ENCODE data around the gene MOB3C. TPM values are rescaled to one million over a fixed set of nuclear protein-coding genes. Genes with fewer than 3 reads are reported as not detected.

Gene MOB3C
- total RNA-seq, result 9.0 and 11.3 TPM in 2 replicates

DNA sequence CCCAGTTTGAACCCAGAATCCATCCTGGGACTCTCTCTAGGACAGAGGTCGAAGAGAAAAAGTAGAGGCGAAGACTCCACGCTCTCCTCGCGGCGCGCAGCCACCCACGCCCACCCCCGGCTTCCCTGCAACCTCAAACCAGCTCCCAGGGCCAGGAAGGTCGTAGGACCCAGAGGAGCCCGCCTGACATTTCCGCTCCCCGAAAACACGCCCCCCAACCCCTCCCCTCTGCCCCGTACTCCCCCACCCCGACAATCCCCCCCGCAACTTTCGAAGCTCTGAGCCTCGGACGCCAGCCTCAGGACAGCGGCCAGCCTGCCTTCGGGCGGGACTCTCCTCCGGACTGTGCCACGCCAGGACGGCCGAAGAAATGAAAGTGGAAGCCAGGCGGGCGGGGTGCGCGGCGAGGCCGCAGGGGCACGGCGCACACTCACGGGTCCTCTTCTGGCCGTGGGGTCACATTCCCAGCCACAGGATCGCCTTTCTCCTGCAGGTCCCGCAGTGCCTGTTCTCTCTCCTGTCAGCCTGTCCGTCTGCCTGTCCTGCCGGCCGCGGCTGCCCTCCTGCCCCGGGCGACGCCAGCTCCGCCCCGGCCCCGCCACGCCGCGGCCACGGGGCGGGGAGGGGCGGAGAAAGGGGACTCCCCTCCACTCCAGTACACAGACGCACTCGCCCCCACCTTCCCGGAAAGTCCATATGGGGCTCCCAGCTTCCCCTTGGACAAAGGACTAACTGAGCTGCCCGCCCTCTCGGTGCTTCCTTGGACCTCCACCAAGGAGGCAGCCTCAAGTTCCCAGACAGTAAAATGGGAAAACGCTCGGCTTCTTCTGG is at the start of gene MOB3C:
Gene MOB3C (minus strand): TSS at position 535 of the 831 bp plus-strand sequence. CDS start 3,490 bp downstream, outside the sequence.

DNA sequence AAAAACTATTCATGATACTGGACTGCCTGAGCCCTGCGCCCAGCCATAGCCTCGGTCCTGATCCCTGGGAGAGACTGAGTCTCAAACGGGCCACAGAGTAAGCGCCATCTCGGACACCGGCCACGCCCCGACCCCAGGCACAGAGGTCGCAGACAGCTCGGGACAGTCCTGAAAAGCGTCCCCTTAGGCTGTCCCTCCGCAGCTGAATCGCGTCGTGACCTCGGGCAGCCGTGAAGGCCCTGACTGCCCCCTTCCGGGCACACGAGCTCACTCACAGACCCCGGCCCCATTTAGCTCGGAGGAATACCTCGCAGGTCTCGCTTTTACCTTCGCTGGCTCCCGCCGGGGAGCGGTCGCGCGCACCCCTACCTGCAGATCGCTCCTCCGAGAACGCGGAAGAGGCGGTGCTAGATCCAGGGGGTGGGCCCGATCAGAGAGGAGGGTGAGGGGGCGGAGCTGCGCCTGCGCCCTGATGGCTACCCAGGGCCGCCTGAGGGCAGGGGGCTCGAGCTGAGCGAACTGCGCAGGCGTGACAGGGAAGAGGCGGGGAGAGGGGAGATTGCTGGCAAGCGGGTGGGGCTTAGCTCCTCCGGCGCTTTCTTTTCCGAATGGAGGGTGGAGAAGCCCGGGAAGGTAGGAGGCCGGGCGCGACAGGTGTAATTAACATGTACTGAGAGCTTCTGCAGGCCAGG is 12.6 kb downstream of the MOB3C start, which contains the start of gene MKNK1:
Gene MKNK1 (minus strand): TSS at position 411 of the 692 bp plus-strand sequence. CDS start 20,941 bp downstream, outside the sequence.

Other genes with a start within 250 kb of the MOB3C start
- gene FAAH, start 222.5 kb downstream of the MOB3C start, total RNA-seq, result 0.43 and 1.8 TPM in 2 replicates
- not detected in 2 replicates for gene DMBX1, start 127.0 kb downstream of the MOB3C start, total RNA-seq
- gene KNCN, start 65.2 kb downstream of the MOB3C start, total RNA-seq, result not detected in 2 replicates
- gene MKNK1, start 12.5 kb downstream of the MOB3C start, total RNA-seq, result 15.1 and 21.5 TPM in 2 replicates
- 44.4 and 48.8 TPM in 2 replicates for gene ATPAF1, start 51.6 kb upstream of the MOB3C start, total RNA-seq
- gene TEX38, start 55.0 kb upstream of the MOB3C start, total RNA-seq, result not detected in 2 replicates
- 22.3 and 27.5 TPM in 2 replicates for gene EFCAB14, start 102.3 kb upstream of the MOB3C start, total RNA-seq
- gene CYP4B1, start 182.2 kb upstream of the MOB3C start, total RNA-seq, result not detected in 2 replicates

All from smooth muscle cell of bladder (primary cell).